ENCODE measurements around the gene HGFAC. TPM values are rescaled to one million over a fixed set of nuclear protein-coding genes. Genes with fewer than 3 reads are reported as not detected.

HGFAC gene
- total RNA-seq, 1 experiment from 2014 or later, result 0.37 TPM

DNA sequence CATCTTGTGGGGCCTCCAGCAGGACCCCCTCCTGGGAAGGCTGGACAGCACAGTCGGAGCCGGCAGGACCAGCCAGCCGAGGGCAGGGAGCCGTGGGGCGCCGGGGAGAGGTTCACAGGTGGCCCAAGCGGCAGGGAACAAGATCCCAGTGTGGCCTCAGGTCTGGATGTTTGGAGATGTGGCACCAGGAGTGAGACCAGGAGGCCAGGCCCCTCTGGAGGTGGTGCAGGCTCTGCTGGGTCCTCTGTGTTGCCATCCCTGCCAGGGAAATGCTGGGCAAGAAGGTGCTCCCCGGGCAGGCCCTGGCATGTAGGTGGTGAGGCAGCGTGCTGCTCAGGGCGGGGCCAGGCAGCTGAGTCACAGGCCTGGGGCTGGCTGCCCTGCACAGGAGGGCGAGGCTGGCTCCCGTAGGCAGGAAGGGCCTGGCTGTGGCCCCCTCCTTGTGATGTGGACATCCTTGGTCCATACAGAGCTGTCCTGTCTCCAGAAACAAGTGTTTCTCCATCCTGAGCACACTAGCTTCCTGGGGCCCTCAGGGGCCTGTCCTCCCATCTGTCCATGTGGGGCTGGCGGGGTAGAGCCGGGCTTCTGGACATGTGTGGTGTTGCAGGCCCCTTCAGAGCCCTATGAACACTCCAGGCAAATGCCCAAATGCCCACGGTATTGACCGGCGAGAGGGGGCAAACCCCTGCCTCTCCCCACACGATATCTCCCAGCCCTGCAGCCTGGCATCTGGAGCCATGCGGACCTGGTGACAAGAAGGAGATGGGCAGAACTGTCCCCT lies 4.8 kb upstream of the HGFAC start:
- H3K9ac ChIP-seq (ENCODE audit: extremely low read depth, insufficient read length, low read length), result no peak overlapping the region

More for the DNA sequence above, 4.8 kb upstream of the HGFAC start:
- no peak for DNase-seq
- no peak overlapping the region for H3T11ph ChIP-seq (ENCODE audit: low read length)
- H3K27me3 ChIP-seq (ENCODE audit: insufficient read depth, low read length), result no peaks in the 10 kb centered on the region
- no peak overlapping the region for H3K4ac ChIP-seq (ENCODE audit: low read depth, low read length)
- H3K4me1 ChIP-seq (ENCODE audit: insufficient read depth, low read length), result no peaks in the 10 kb centered on the region
- H2BK12ac ChIP-seq (ENCODE audit: insufficient read length, low read depth, low read length), result no peak overlapping the region
- TF ChIP-seq, protein P1, sequence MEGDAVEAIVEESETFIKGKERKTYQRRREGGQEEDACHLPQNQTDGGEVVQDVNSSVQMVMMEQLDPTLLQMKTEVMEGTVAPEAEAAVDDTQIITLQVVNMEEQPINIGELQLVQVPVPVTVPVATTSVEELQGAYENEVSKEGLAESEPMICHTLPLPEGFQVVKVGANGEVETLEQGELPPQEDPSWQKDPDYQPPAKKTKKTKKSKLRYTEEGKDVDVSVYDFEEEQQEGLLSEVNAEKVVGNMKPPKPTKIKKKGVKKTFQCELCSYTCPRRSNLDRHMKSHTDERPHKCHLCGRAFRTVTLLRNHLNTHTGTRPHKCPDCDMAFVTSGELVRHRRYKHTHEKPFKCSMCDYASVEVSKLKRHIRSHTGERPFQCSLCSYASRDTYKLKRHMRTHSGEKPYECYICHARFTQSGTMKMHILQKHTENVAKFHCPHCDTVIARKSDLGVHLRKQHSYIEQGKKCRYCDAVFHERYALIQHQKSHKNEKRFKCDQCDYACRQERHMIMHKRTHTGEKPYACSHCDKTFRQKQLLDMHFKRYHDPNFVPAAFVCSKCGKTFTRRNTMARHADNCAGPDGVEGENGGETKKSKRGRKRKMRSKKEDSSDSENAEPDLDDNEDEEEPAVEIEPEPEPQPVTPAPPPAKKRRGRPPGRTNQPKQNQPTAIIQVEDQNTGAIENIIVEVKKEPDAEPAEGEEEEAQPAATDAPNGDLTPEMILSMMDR (conservative IDR thresholded peaks at IDR 0.05), result no peak
- H2BK120ac ChIP-seq (ENCODE audit: low read depth, low read length, poor library complexity, severe bottlenecking), result no peak overlapping the region
- no peaks in the 10 kb centered on the region for H3K79me1 ChIP-seq (ENCODE audit: insufficient read depth, low read depth, low read length, poor library complexity, severe bottlenecking)
- no peak overlapping the region for H4K8ac ChIP-seq (replicated peaks; ENCODE audit: insufficient read length, low read depth, low read length)
- H3K4me1 Mint-ChIP-seq, result peaks cover 2 to 13% of the 10 kb centered on the region in 2 experiments; a peak in 3 of 4 replicates
- H3K18ac ChIP-seq (ENCODE audit: insufficient read length, low read depth, low read length), result no peak overlapping the region
- no peak overlapping the region for H2AK5ac ChIP-seq (ENCODE audit: insufficient read length, low read length)
- no peak overlapping the region for H3K4me3 Mint-ChIP-seq
- H3K27ac ChIP-seq (ENCODE audit: insufficient read length, low read depth, low read length), result no peak overlapping the region
- no peaks in the 10 kb centered on the region; the same call in 1 of the 2 replicates for H3K27me3 Mint-ChIP-seq (ENCODE audit: low read depth)
- no CpG with 5 or more reads among the region's 19 CpGs for WGBS (ENCODE audit: extremely low coverage, insufficient read length, low lambda C conversion rate)
- no peak overlapping the region for H3K56ac ChIP-seq (ENCODE audit: insufficient read length, low read depth, low read length)
- H4K91ac ChIP-seq (ENCODE audit: insufficient read length, low read depth, low read length), result no peak overlapping the region
- no peaks in the 10 kb centered on the region for H3K79me2 ChIP-seq (ENCODE audit: insufficient read depth, low read length)
- H2AFZ ChIP-seq (ENCODE audit: low read length), result no peak overlapping the region
- H3K4me2 ChIP-seq (ENCODE audit: insufficient read depth, insufficient read length, low read length), result no peak overlapping the region
- no peak overlapping the region for H2BK20ac ChIP-seq (ENCODE audit: low read depth, low read length, poor library complexity, severe bottlenecking)
- H3K9me3 Mint-ChIP-seq, result no peaks in the 10 kb centered on the region
- no peaks in the 10 kb centered on the region for H4K20me1 ChIP-seq (ENCODE audit: control insufficient read depth, insufficient read depth, insufficient read length)
- no peaks in the 10 kb centered on the region for H3K36me3 Mint-ChIP-seq (ENCODE audit: insufficient read depth in 1 of 3, low read depth in 3 of 3)
- no peak overlapping the region for H3K14ac ChIP-seq (ENCODE audit: insufficient read depth, low read length)
- H3K23ac ChIP-seq (ENCODE audit: insufficient read length, low read depth, low read length), result no peak overlapping the region
- H3K9me3 ChIP-seq (ENCODE audit: control insufficient read depth, low read depth, low read length), result no peaks in the 10 kb centered on the region
- H3K23me2 ChIP-seq (ENCODE audit: insufficient read length, low read depth, low read length, poor library complexity, severe bottlenecking), result no peaks in the 10 kb centered on the region
- no peak overlapping the region for H2BK5ac ChIP-seq (ENCODE audit: insufficient read length, low read length)
- H3K27ac Mint-ChIP-seq, result no peak overlapping the region
- no peak overlapping the region for H4K5ac ChIP-seq (ENCODE audit: insufficient read length, low read depth, low read length)
- H2BK15ac ChIP-seq (ENCODE audit: low read depth, low read length), result no peak overlapping the region

Data from H9 (cell line).